ENCODE measurements around the gene BABAM2. TPM values are rescaled to one million over a fixed set of nuclear protein-coding genes. Genes with fewer than 3 reads are reported as not detected.

The BABAM2 gene
- total and polyA plus RNA-seq, 9 of the 15 experiments (the other 6 are each of a cell fraction or from before 2014, with no cell fraction given): 10.9 to 37.4 (median 25.6) TPM

DNA sequence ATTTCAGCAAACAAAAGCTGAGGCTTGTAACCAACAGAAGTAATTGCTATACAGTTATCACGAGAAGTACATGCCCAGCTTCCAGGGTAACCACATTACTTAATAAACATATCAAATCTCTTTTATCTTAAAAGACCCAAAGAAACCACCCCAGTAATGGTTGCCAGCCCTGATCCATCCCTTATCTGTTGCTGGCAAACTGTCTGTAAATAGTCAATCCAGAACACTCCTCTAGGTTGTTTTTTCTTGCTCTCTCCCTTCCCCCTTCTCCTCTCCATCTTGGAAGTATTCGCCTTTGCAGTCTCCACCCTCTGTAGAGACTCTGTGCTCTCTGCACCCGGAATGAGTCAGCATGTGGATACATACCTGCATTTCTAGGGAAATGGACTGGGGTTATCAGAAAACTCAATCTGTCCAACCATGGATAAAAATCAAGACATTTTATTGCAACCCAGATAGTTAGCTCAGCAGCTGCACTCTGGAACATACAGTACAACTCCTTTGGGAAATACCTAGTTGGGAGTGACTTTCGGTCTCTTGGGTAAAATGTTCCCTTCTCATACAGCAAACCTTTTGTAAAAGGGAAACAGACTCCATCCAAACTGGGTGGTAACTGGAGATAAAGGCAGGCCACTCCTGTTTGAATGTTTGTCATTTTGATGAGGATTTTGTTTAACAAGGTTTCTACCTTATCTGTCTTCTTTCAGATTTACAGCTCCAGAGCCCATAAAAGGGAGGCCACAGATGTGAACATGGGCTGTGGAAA is 378.7 kb downstream of the BABAM2 start:
- WGBS (ENCODE audit: insufficient coverage, low coverage, missing lambda C conversion rate): 0% methylated on average over 4 of the region's 4 CpGs
- H2AFZ ChIP-seq (ENCODE audit: low read depth, low read length): no peak overlapping the region
- H3K9me1 ChIP-seq (ENCODE audit: control insufficient read depth, insufficient read depth, low read length): no peaks in the 10 kb centered on the region
- ATAC-seq: peak; percentile 88
- H3K27me3 ChIP-seq (ENCODE audit: control insufficient read depth in 2 of 2, insufficient read depth in 2 of 2, low read length in 2 of 2): peaks cover 0 to 3% of the 10 kb centered on the region in 2 experiments; a peak in 1 of 5 replicates
- intact Hi-C loops (cut with micrococcal nuclease) (loop anchor here (5.0 kb wide), 1 partner anchor 123 kb away; the partner anchor contains the start of gene FOSL2), in situ Hi-C loops (cut with MboI) (no loop called here)
- peak; percentile 79 for FAIRE-seq
- H3K79me2 ChIP-seq (ENCODE audit: control insufficient read depth, insufficient read depth, low read length): no peaks in the 10 kb centered on the region
- no peaks in the 10 kb centered on the region for H3K36me3 ChIP-seq (ENCODE audit: control insufficient read depth, insufficient read depth, low read length)
- no peak overlapping the region for H3K9ac ChIP-seq (ENCODE audit: insufficient read depth in 1 of 2, low read depth in 2 of 2, low read length in 2 of 2)
- POLR2A ChIA-PET: interaction anchor here (0.6 kb wide), 1 partner anchor 239 kb away, joined by 3 read pairs; no protein-coding TSS in a partner anchor
- no peaks in the 10 kb centered on the region for H3K9me3 ChIP-seq (replicated peaks; ENCODE audit: control insufficient read depth, insufficient read depth, low read depth, low read length)
- peak overlapping the region; percentile 35; the same call in 2 of the 3 replicates for H3K27ac ChIP-seq (ENCODE audit: extremely low read depth, low read depth, low read length)
- H3K4me1 ChIP-seq (replicated peaks in 1 of 2; ENCODE audit: control insufficient read depth in 2 of 2, insufficient read depth in 2 of 2, low read length in 2 of 2): peaks cover 0 to 11% of the 10 kb centered on the region in 2 experiments; a peak in 3 of 5 replicates
- CTCF ChIA-PET (ENCODE audit: low intra/inter-chr PET ratio): no interaction called here
- 0 out of 2 replicates have a peak, but pooled peaks cover 3% of the 10 kb centered on the region for H4K20me1 ChIP-seq (replicated peaks; ENCODE audit: control insufficient read depth, insufficient read depth, low read length)
- peak; percentile 46 to 79 (median 68) for DNase-seq (ENCODE audit: extremely low read depth in 1 of 4, low spot score in 3 of 4)
- BruUV-seq (replicated peaks): no TSS peak
- no peak overlapping the region for H3K4me3 ChIP-seq
- peak overlapping the region; percentile 30; the same call in 1 of the 2 replicates for H3K4me2 ChIP-seq (ENCODE audit: insufficient read depth, low read length)
- peak; percentile 75 for TF ChIP-seq KLF16 (IDR thresholded peaks at IDR 0.05)
- TF ChIP-seq, protein P1, sequence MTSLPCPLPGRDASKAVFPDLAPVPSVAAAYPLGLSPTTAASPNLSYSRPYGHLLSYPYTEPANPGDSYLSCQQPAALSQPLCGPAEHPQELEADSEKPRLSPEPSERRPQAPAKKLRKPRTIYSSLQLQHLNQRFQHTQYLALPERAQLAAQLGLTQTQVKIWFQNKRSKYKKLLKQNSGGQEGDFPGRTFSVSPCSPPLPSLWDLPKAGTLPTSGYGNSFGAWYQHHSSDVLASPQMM (CRISPR knock-in tag; IDR thresholded peaks at IDR 0.05): no peak
- TF ChIP-seq RFX5 (IDR thresholded peaks at IDR 0.05; ENCODE audit: low read depth, low read length): no peak
- no peak for TF ChIP-seq DIDO1 (tag; IDR thresholded peaks at IDR 0.05; ENCODE audit: low read depth)
- peak; percentile 76 for TF ChIP-seq TAF7 (tag; IDR thresholded peaks at IDR 0.05)
- TF ChIP-seq ZNF76 (CRISPR knock-in tag; IDR thresholded peaks at IDR 0.05; ENCODE audit: borderline replicate concordance): no peak
- TF ChIP-seq ZSCAN29 (IDR thresholded peaks at IDR 0.05): no peak
- no peak for TF ChIP-seq PBX2 (CRISPR knock-in tag; IDR thresholded peaks at IDR 0.05; ENCODE audit: low read depth)
- peak; percentile 87 for TF ChIP-seq PBX2 (tag; conservative IDR thresholded peaks at IDR 0.05; ENCODE audit: low read depth)
- TF ChIP-seq PRMT5 (CRISPR knock-in tag; IDR thresholded peaks at IDR 0.05): no peak
- no peak for TF ChIP-seq HDAC8 (tag; IDR thresholded peaks at IDR 0.05)
- TF ChIP-seq ZNF121 (CRISPR knock-in tag; conservative IDR thresholded peaks at IDR 0.05): no peak
- TF ChIP-seq VEZF1 (CRISPR knock-in tag; IDR thresholded peaks at IDR 0.05): no peak
- no peak for TF ChIP-seq RBFOX2 (IDR thresholded peaks at IDR 0.05; ENCODE audit: low read depth, low read length)
- no peak for TF ChIP-seq ILF3 (IDR thresholded peaks at IDR 0.05; ENCODE audit: borderline replicate concordance)
- peak; percentile 88 to 95 for TF ChIP-seq RCOR1 (IDR thresholded peaks at IDR 0.05; ENCODE audit: borderline replicate concordance in 1 of 2, low read depth in 2 of 2, low read length in 2 of 2)
- peak; percentile 87 for TF ChIP-seq C11orf30 (IDR thresholded peaks at IDR 0.05; ENCODE audit: low read depth)
- peak; percentile 78 for TF ChIP-seq NFIC (IDR thresholded peaks at IDR 0.05)
